Islet of Langerhans (tissue), 1 donor: Measurements from ENCODE around the gene SPOP.

Experiments
- FAIRE-seq: peaks from one replicate; lab custom pipeline; 2011; peaks lifted over from hg19 to GRCh38; lab: Jason Lieb, UNC

Gene SPOP

DNA sequence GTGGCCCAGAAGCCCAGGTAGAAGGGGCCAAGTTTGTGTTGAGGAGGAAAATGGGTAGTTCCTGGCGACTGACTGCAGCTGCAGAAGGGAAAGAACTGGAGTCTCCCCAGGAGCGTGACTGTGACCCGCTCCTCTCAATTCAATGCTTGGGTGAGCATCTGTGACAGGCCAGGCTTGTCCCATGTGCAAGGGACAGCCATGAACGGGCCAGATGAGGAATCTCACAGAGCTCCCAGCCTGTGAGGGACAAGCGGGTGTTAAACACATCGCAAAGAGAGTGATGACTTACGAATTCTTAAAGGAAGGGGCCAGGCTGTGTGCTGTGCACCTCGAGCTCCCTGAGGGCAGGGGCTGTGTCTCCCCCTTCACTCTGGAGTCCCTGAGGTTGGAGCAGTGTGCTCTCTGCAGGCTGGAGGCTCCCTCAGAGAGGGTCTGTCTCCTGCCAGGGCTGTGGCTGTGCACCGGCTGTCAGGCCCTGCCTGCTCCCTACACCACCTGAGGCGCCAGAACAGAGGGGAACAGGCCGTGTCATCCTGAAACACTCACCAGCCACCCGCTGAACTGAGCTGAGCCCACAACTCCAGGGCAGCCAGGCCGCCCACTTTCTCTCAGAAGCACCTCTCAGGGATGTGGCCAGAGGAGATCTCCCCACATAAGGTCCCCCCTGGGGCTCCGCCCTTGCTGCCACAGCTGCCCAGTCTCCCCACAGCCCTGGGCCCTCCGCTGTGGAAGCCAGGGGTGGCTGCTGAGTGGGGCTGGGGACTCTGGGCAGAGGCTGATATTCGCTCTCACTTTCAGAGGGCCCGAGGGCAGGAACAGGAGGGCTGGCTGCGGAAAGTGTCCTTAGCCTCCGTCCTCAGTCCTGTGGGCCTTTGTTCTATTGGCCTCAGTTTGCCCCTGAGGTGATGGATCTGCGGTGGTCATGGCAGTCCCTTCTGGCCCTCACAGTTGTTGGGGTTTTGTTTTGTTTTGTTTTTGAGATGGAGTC is 127.9 kb downstream of the SPOP start:
- FAIRE-seq: no peak

DNA sequence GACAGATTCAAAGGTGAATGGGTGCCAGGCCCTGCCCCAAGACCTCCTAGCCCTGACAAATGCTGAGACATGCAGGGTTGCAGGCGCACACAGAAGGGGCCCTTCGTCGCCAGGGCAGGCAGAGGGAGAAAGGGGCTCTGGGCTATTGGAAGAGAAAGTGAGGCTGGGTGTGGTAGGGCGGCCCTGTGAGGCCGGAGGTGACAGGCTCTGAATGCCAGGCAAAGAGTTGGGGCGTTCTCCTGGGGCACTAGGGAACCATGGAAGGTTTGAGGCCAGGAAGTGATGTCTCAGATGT is 128.6 kb downstream of the SPOP start:
- no peak for FAIRE-seq
